Mesendoderm (in vitro differentiated cells): ENCODE measurements around the gene LYPD4.
"Not testable (repeated sequence)": the region's sequence is repeated elsewhere in the genome, so short reads cannot be mapped to it uniquely, and the experiment has no call there.

ENCODE experiments used
- DNase-seq: peaks from one replicate; pipeline ENCODE4 v3.0.0; 2013
- H2AK5ac ChIP-seq: 2 replicates; pipeline ENCODE4 v1.6.1; 2013; ENCODE audit warnings: low read length, inconsistent platforms
- H2BK120ac ChIP-seq: 2 replicates; pipeline ENCODE4 v1.6.1; 2013; ENCODE audit warnings: low read depth, mild to moderate bottlenecking, low read length, moderate library complexity, mixed read lengths
- H2BK15ac ChIP-seq: replicated peaks from 2 replicates; pipeline ENCODE4 v1.6.1; 2013; ENCODE audit warnings: low read depth, mild to moderate bottlenecking, moderate library complexity
- H2BK5ac ChIP-seq: 2 replicates; pipeline ENCODE4 v1.6.1; 2013; ENCODE audit warnings: low read length, inconsistent platforms
- H3K18ac ChIP-seq: 2 replicates; pipeline ENCODE4 v1.6.1; 2013; ENCODE audit warnings: mild to moderate bottlenecking, low read length, mixed read lengths
- H3K23ac ChIP-seq: one replicate; pipeline ENCODE4 v1.6.1; 2013; ENCODE audit warnings: low read length
- H3K27ac ChIP-seq: 2 replicates; pipeline ENCODE4 v1.5.1; 2013; ENCODE audit warnings: low read depth, mild to moderate bottlenecking, inconsistent platforms, low read length, moderate library complexity
- H3K27me3 ChIP-seq: 2 replicates; pipeline ENCODE4 v1.6.1; 2013; ENCODE audit warnings: low read length, control low read depth, mild to moderate bottlenecking, inconsistent platforms; ENCODE audit not compliant: insufficient read depth, poor library complexity
- H3K36me3 ChIP-seq: 2 replicates; pipeline ENCODE4 v1.6.1; 2013; ENCODE audit warnings: low read length, inconsistent platforms; ENCODE audit not compliant: control insufficient read depth, insufficient read depth
- H3K4ac ChIP-seq: one replicate; pipeline ENCODE4 v1.6.1; 2013; ENCODE audit warnings: low read depth, mild to moderate bottlenecking, low read length, moderate library complexity
- H3K4me1 ChIP-seq: 2 replicates; pipeline ENCODE4 v1.6.1; 2013; ENCODE audit warnings: low read depth, low read length, inconsistent platforms; ENCODE audit not compliant: control insufficient read depth
- H3K4me2 ChIP-seq: 2 replicates; pipeline ENCODE4 v1.6.1; 2013; ENCODE audit warnings: low read length
- H3K4me3 ChIP-seq: 2 replicates; pipeline ENCODE4 v1.5.1; 2013; ENCODE audit warnings: mild to moderate bottlenecking, low read length
- H3K56ac ChIP-seq: one replicate; pipeline ENCODE4 v1.6.1; 2013; ENCODE audit warnings: low read length
- H3K79me1 ChIP-seq: 2 replicates; pipeline ENCODE4 v1.6.1; 2013; ENCODE audit warnings: low read length, inconsistent platforms
- H3K79me2 ChIP-seq: 2 replicates; pipeline ENCODE4 v1.6.1; 2013; ENCODE audit warnings: mild to moderate bottlenecking, low read length; ENCODE audit not compliant: control insufficient read depth, insufficient read depth
- H3K9ac ChIP-seq: 2 replicates; pipeline ENCODE4 v1.6.1; 2013; ENCODE audit warnings: low read length, inconsistent platforms
- H4K5ac ChIP-seq: one replicate; pipeline ENCODE4 v1.6.1; 2013; ENCODE audit warnings: low read length
- H4K8ac ChIP-seq: one replicate; pipeline ENCODE4 v1.6.1; 2013; ENCODE audit warnings: low read depth, mild to moderate bottlenecking, control low read depth, low read length, moderate library complexity
- WGBS: extraction: QIAGEN DNeasy Blood & Tissue Kit; methylation state at CpG from one replicate; pipeline ENCODE4 v1.1.7; 2013; ENCODE audit warnings: low lambda C conversion rate, missing lambda C conversion rate; ENCODE audit not compliant: insufficient coverage; ENCODE audit errors: extremely low coverage; 5-methylcytosine and 5-hydroxymethylcytosine counted together

Gene LYPD4

DNA sequence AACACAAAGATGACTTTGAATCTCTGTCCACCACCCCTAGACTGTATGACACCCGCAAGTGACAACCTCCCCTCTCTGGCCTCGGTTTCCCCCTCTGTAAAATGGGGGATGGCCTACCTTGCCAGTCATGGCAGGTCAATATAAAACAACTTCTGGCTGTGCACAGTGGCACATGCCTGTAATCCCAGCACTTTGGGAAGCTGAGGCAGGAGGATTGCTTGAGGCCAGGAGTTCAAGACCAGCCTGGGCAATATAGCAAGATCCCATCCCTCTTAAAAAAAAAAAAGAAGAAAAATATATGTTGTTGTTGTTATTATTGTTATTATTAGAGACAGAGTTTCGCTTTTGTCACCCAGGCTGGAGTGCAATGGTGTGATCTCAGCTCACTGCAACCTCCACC is 31.5 kb upstream of the LYPD4 start:
- H3K4ac ChIP-seq, H3K23ac ChIP-seq, H3K56ac ChIP-seq, H3K4me3 ChIP-seq, H3K79me1 ChIP-seq, H3K27ac ChIP-seq, H3K4me1 ChIP-seq, H4K5ac ChIP-seq, H3K27me3 ChIP-seq, H3K79me2 ChIP-seq, H2BK15ac ChIP-seq, H3K4me2 ChIP-seq, H2BK120ac ChIP-seq, H3K9ac ChIP-seq, H2AK5ac ChIP-seq, H4K8ac ChIP-seq, DNase-seq, H3K18ac ChIP-seq, H3K36me3 ChIP-seq, H2BK5ac ChIP-seq: not testable (repeated sequence)
- no CpG with 5 or more reads among the region's 3 CpGs for WGBS

DNA sequence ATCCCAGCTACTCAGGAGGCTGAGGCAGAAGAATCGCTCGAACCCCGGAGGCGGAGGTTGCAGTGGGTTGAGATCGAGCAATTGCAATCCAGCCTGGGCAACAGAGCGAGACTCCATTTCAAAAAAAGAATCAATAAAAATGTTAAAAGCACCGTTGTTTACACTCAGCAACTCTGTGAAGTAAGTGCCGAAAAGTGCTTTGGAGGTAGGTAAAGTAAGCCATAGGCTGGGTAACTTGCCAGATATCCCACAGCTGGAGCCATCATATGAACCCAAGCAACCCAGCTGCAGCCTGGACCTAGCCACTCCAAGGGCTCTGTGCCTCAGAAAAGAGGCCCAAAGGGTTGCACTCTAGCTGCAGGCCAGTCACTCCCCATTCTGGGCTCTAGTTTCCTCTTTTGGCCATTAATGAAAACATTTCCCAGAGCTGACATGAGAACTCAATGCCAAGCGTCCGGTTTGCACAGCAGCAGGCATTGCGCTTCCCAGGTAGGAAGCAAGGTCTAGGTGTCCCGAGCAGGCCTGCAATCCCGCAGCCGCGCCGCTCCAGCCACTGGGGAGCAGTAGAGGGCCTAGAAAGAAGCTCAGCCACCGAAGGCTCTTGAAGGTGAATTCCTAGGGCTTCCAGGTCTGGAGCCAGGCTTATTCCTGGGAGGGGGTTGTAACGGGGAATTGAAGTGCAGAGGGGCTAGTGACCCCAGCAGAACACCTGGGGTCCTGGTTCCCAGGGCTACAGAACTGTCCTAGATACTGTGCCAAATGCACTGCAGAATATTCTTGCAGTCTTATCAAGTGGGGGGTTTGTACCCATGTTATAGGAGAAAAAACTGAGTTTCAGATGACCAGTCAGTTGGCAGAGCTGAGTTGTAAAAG is 28.5 kb upstream of the LYPD4 start:
- H3K79me1 ChIP-seq: peaks cover 2% of the 10 kb centered on the region
- H3K23ac ChIP-seq: no peak overlapping the region
- H3K9ac ChIP-seq: no peak overlapping the region
- H3K4me1 ChIP-seq: no peaks in the 10 kb centered on the region
- H3K56ac ChIP-seq: no peak overlapping the region
- no peak overlapping the region for H3K4ac ChIP-seq
- no peak overlapping the region for H2BK120ac ChIP-seq
- H4K8ac ChIP-seq: no peak overlapping the region
- H3K18ac ChIP-seq: no peak overlapping the region
- H2AK5ac ChIP-seq: no peak overlapping the region
- no peak overlapping the region for H3K4me2 ChIP-seq
- H2BK15ac ChIP-seq: no peak overlapping the region
- H3K4me3 ChIP-seq: no peak overlapping the region
- H3K27me3 ChIP-seq: no peaks in the 10 kb centered on the region
- peak; percentile 93 for DNase-seq
- peaks cover 6% of the 10 kb centered on the region for H3K36me3 ChIP-seq
- H3K27ac ChIP-seq: no peak overlapping the region
- no peak overlapping the region for H2BK5ac ChIP-seq
- WGBS: no CpG with 5 or more reads among the region's 18 CpGs
- H4K5ac ChIP-seq: no peak overlapping the region
- peaks cover under 1% of the 10 kb centered on the region for H3K79me2 ChIP-seq

DNA sequence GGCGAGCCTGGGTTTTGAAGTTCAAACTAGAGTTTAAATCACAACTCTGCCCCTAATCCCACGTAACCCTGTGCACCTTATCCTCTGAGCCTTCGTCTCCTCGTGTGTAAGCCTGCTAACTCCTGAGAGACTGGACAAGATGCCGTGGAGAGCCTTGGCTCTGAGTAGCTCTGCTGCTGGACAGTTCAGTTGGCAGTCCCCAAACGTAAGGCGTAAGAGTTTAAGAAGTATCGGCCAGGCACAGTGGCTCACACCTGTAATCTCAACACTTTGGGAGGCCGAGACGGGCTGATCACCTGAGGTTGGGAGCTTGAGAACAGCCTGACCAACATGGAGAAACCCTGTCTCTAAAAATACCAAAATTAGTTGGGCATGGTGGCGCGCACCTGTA is 27.9 kb upstream of the LYPD4 start:
- H3K4ac ChIP-seq: no peak overlapping the region
- no peaks in the 10 kb centered on the region for H3K27me3 ChIP-seq
- H3K27ac ChIP-seq: no peak overlapping the region
- H3K79me1 ChIP-seq: peaks cover 5% of the 10 kb centered on the region
- H3K9ac ChIP-seq: no peak overlapping the region
- no peak for DNase-seq
- H3K18ac ChIP-seq: no peak overlapping the region
- H2AK5ac ChIP-seq: no peak overlapping the region
- H2BK5ac ChIP-seq: no peak overlapping the region
- WGBS: no CpG with 5 or more reads among the region's 12 CpGs
- H3K4me1 ChIP-seq: no peaks in the 10 kb centered on the region
- no peak overlapping the region for H4K8ac ChIP-seq
- peaks cover 8% of the 10 kb centered on the region for H3K36me3 ChIP-seq
- no peak overlapping the region for H3K4me3 ChIP-seq
- H3K56ac ChIP-seq: no peak overlapping the region
- no peak overlapping the region for H3K23ac ChIP-seq
- no peak overlapping the region for H2BK120ac ChIP-seq
- peaks cover 3% of the 10 kb centered on the region for H3K79me2 ChIP-seq
- no peak overlapping the region for H3K4me2 ChIP-seq
- H2BK15ac ChIP-seq: no peak overlapping the region
- H4K5ac ChIP-seq: no peak overlapping the region

DNA sequence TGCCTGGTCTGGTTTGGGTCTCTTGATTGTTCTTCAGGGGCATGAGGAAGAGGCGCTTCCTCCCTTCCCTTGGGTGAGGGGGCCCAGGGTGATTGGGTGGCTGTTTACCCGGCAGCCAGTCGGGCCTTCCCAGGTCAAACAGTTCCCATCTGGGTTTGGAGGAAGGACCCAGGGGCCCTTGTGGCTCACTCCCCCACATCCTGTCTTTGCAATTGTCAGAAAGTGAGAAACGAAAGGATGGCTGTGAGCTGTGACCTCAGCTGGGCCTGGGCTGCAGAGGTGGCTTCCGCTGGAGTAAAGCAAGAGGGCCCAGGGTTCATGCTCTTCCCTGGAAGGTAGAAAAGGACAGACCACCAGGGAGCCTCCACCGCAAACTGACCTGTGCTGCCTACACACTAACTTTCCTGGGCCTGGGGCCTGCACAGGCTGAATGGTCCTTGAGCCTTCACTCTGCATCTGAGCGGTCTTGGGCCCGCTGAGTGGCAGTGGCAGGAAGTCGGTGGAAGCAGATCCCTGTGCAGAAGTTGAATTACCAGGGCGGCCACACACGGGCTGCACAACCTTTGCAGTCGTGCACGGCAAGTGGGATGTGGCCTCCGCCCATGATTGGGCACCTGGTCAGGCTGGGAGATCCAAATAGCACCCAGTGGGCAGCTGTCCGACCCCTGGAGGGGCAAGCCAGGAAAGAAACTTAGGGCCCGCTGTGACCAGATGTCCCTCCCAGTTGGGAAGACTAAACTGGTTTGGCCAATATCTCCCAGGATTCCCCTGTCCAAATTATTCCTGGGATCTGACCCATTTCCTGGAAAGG is 27.3 kb upstream of the LYPD4 start:
- Histone ChIP-seq H2BK120ac (no peak overlapping the region), H3K79me1 (peaks cover 5% of the 10 kb centered on the region), H3K4ac (no peak overlapping the region), H3K27me3 (no peaks in the 10 kb centered on the region), H2AK5ac (no peak overlapping the region), H3K36me3 (peaks cover 8% of the 10 kb centered on the region), H3K4me2 (no peak overlapping the region), H3K4me1 (no peaks in the 10 kb centered on the region), H3K56ac (no peak overlapping the region), H4K5ac (no peak overlapping the region), H2BK5ac (no peak overlapping the region), H2BK15ac (no peak overlapping the region), H4K8ac (no peak overlapping the region), H3K27ac (no peak overlapping the region), H3K18ac (no peak overlapping the region), H3K23ac (no peak overlapping the region), H3K4me3 (no peak overlapping the region), H3K79me2 (peaks cover 3% of the 10 kb centered on the region), H3K9ac (no peak overlapping the region)
- peak; percentile 32 for DNase-seq
- WGBS: no CpG with 5 or more reads among the region's 16 CpGs

DNA sequence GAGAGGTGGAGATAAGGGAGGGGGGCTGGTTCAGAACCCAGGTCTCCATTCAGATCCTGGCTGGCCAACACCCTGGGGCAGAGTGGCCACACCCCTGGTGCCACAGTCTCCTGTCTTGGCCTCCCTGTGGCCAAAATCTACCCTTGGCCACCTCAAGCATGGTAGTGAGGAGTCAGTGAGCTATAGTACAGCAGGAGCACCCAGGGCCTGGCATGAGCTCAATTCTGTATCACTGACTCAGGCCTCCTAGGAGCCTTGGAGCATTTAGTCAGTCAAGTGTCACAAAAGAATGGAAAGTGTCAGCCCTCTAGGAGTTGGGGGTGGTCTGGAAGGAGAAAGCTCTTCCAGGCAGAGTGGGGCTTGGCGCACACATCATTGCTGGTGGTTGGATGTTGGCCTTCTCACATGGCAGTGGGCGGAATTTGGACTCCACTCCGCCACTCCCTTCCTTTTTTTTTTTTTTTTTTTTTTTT is 26.0 kb upstream of the LYPD4 start:
- Histone ChIP-seq H3K4me3 (no peak overlapping the region), H3K27me3 (no peaks in the 10 kb centered on the region), H2AK5ac (no peak overlapping the region), H3K4me2 (no peak overlapping the region), H3K9ac (no peak overlapping the region), H4K8ac (no peak overlapping the region), H4K5ac (no peak overlapping the region), H3K27ac (no peak overlapping the region), H3K18ac (no peak overlapping the region), H3K79me1 (peaks cover 11% of the 10 kb centered on the region), H3K4me1 (no peaks in the 10 kb centered on the region), H3K36me3 (peaks cover 12% of the 10 kb centered on the region), H2BK120ac (no peak overlapping the region), H3K4ac (no peak overlapping the region), H3K56ac (no peak overlapping the region), H2BK5ac (no peak overlapping the region), H3K23ac (no peak overlapping the region), H3K79me2 (peaks cover 10% of the 10 kb centered on the region), H2BK15ac (no peak overlapping the region)
- no peak for DNase-seq
- whole genome bisulfite sequencing: no CpG with 5 or more reads among the region's 3 CpGs
